Psoas muscle (tissue), 8 donors: ENCODE data around the gene SOAT2. TPM values are rescaled to one million over a fixed set of nuclear protein-coding genes. Genes with fewer than 3 reads are reported as not detected.

ENCODE experiments used
- ATAC-seq, 4 donors: fragments of 200-7000 bp; cut with Tn5 transposase; one replicate each; pipeline ENCODE4 v1.9.1; 2020; ENCODE audit warnings: moderate library complexity in 3 of 4, mild to moderate bottlenecking in 2 of 4
- DNase-seq, 2 donors: peaks; one replicate each; pipeline ENCODE4 v3.0.0-alpha.2; 2020
- H3K27ac ChIP-seq: fragments of 200-600 bp; one replicate; pipeline ENCODE4 v1.8.0; 2022
- H3K27me3 ChIP-seq, 3 donors: fragments of 200-600 bp in 1 of 3; one replicate each; pipeline versions ENCODE4 v1.6.1 to v1.8.0; 2013 to 2022; ENCODE audit warnings: low read length in 2 of 3, mild to moderate bottlenecking in 2 of 3, moderate library complexity in 1 of 3; ENCODE audit not compliant: insufficient read depth in 3 of 3
- H3K36me3 ChIP-seq, 2 donors: fragments of 200-600 bp in 1 of 2; one replicate each; pipeline versions ENCODE4 v1.6.1 to v1.8.0; 2013 to 2022; ENCODE audit warnings: low read depth in 1 of 2, mild to moderate bottlenecking in 1 of 2, moderate library complexity in 1 of 2; ENCODE audit not compliant: insufficient read depth in 1 of 2
- H3K4me1 ChIP-seq: fragments of 200-600 bp; one replicate; pipeline ENCODE4 v1.8.0; 2022
- H3K4me3 ChIP-seq: fragments of 200-600 bp; one replicate; pipeline ENCODE4 v1.8.0; 2022; ENCODE audit warnings: mild to moderate bottlenecking
- H3K9me3 ChIP-seq: fragments of 200-600 bp; one replicate; pipeline ENCODE4 v1.8.0; 2022
- CTCF ChIP-seq: fragments of 200-600 bp; IDR thresholded peaks from one replicate; pipeline ENCODE4 v1.8.0; 2022; ENCODE audit warnings: antibody characterized with exemption
- WGBS, 3 donors: extraction: QIAGEN DNeasy Blood & Tissue Kit; methylation state at CpG; one replicate each; pipeline versions ENCODE4 v1.1.6 to v1.1.7; 2013; 5-methylcytosine and 5-hydroxymethylcytosine counted together
- intact Hi-C, 2 donors: fragments of 100-400 bp; cut with DNase I; formaldehyde crosslinking; loops; one replicate each; pipeline versions ENCODE4 v1.11.0 to v1.14.2; 2022
- polyA plus RNA-seq, 3 donors: library from polyadenylated mRNA; stranded (reverse); fragments of 200-250 nt; gene quantifications; one replicate each; pipeline ENCODE4 v1.2.3, GENCODE V29; 2013
- total RNA-seq, 4 donors: library from RNA; stranded (reverse); fragmentation: NEBNext Ultra II Directional in 2 of 4; extraction: Animal tissue kit (Norgen Biotek cat#: 25700) in 2 of 4; gene quantifications; one replicate each; pipeline versions ENCODE4 v1.2.1 to v1.2.4, GENCODE V29; 2021 to 2023
- donor health status: healthy with polysubstance abuse.
- donor health status: DM: no; HTN: no; CAD: no; lungs with moderate emphysema.
- donor health status: Bipolar disorder and iron deficiency.
- donor health status: healthy.
- donor health status: DM: yes; HTN: yes; CAD: no.
- donor health status: DM: no; HTN: no; CAD: no.
- donor health status: DM: no; HTN: no; CAD: no.
- donor health status: DM: yes; HTN: yes; CAD: no.

SOAT2 gene
- total and polyA plus RNA-seq, 7 donors: 0.05 to 0.07 (median 0.07) TPM; not detected in 4

DNA sequence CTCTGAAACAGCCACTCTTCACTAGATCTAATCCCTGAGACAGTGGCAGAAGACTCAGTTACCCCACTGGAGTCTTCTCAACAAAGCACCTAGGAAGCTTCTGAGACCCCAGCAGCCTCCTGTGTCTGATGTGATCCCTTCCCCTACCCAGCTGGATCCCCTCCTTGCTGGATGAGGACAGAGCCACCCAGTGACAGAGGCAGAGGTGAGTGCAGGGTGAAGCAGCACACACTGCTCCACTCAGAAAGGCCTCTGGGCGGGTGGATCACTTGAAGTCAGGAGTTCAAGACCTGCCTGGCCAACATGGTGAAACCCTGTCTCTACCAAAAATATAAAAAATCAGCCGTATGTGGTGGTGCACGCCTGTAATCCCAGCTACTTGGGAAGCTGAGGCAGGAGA lies 26.8 kb upstream of the SOAT2 start:
- ATAC-seq (no peak), DNase-seq (no peak)
- TF ChIP-seq CTCF: no peak
- peaks cover 0 to 57% of the 10 kb centered on the region in 2 donors for H3K36me3 ChIP-seq
- intact Hi-C loops: no loop called here
- 94 to 99% (median 95%) methylated on average over 3 of the region's 3 CpGs for WGBS, 3 donors
- H3K27me3 ChIP-seq: no peaks in the 10 kb centered on the region
- H3K9me3 ChIP-seq: no peaks in the 10 kb centered on the region
- no peak overlapping the region for H3K4me3 ChIP-seq
- H3K4me1 ChIP-seq: peaks cover 30% of the 10 kb centered on the region
- H3K27ac ChIP-seq: no peak overlapping the region

DNA sequence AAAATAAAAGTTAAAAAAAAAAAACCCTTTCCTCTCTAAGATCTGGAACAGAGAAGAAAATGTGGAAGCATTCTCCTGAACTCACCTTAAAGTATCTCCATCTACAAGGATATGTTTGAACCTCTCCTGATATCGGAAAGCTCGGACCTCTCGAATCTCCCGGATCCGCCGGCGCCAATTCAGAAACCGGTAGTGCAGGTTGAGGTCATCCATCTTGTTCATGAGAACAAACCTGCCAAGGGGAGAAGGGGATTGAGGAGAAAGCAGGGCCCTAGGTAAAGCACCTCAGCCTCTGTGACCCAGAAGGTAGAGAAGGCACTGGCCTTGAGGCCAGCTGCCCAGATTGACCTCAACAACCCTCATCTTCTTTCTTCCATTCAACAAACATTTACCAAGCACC lies 26.3 kb upstream of the SOAT2 start:
- DNase-seq (no peak), ATAC-seq (no peak)
- H3K9me3 ChIP-seq: no peaks in the 10 kb centered on the region
- H3K36me3 ChIP-seq: peaks cover 0 to 52% of the 10 kb centered on the region in 2 donors
- TF ChIP-seq CTCF: no peak
- WGBS, 3 donors: 95 to 98% (median 96%) methylated on average over 8 of the region's 8 CpGs
- no peak overlapping the region for H3K4me3 ChIP-seq
- H3K4me1 ChIP-seq: peaks cover 25% of the 10 kb centered on the region
- no peaks in the 10 kb centered on the region for H3K27me3 ChIP-seq
- no peak overlapping the region for H3K27ac ChIP-seq
- intact Hi-C loops: no loop called here

DNA sequence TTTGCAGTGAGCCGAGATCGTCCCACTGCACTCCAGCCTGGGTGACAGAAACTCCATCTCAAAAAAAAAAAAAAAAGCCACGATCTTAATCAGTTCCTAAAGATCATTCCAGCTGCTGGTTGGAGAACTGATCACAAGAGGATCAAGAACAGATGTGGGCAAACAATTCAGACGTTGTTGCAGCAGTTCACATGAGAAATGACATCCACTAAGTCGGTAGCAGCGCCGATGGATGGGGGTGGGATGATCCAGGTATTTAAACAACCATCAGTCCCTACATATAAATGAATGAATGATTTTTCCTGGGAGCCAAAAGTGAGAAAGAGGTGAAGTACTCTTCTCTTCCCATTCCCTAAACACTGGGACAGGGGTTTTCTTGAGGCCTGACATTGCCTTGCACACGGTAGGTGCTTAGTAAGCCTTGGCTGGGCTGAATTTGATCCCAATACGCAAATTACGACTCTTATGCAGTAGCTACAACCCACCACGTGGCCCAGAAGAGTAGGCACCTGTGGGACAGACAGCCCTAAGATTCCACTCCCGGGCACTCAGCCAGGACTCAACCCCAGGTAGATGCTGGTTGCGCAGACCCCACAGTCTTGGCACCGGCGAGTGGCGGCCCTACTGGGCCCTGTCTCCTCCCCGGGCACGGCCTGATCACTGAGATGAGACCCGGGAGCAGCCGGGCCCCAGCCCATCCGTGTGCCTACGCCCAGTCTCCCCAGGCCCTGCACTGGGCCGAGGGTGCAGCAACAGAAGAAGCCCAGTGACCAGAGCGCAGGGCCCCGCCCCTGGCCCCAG lies 24.7 kb upstream of the SOAT2 start:
- 14 to 20% (median 14%) methylated on average over 23 to 25 of the region's 25 CpGs for WGBS, 3 donors
- Histone ChIP-seq H3K4me3 (peak overlapping the region; percentile 80), H3K4me1 (peaks cover 16% of the 10 kb centered on the region), H3K27me3 (no peaks in the 10 kb centered on the region), H3K36me3 (peaks cover 0 to 41% of the 10 kb centered on the region in 2 donors), H3K27ac (peak overlapping the region; percentile 80), H3K9me3 (no peaks in the 10 kb centered on the region)
- DNase-seq (no peak), ATAC-seq (peak in 3 of 4 donors; percentile 1 to 65 (median 48))
- TF ChIP-seq CTCF: no peak
- intact Hi-C loops: no loop called here

- WGBS, 3 donors: 1% methylated on average over 59 to 67 of the region's 67 CpGs
- no peaks in the 10 kb centered on the region for H3K27me3 ChIP-seq
- ATAC-seq (peak; percentile 100), DNase-seq (peak; percentile 97 to 98)
- H3K36me3 ChIP-seq: peaks cover 0 to 33% of the 10 kb centered on the region in 2 donors
- H3K4me3 ChIP-seq: peak within 1 kb of the TSS; percentile 80
- intact Hi-C loops: no loop called here
- H3K4me1 ChIP-seq: peaks cover 9% of the 10 kb centered on the region
- H3K27ac ChIP-seq: peak within 1 kb of the TSS; percentile 80
- no peak for TF ChIP-seq CTCF
- H3K9me3 ChIP-seq: no peaks in the 10 kb centered on the region
Observed at GRCh38 chr12:53079226-53080117, 23.8 kb upstream of the SOAT2 start, which contains the start of gene SPRYD3. Gene SPRYD3 (minus strand): TSS chr12:53079390. CDS start chr12:53079333, 57 bp downstream.
